Measurements from ENCODE around the gene PGS1. TPM values are rescaled to one million over a fixed set of nuclear protein-coding genes. Genes with fewer than 3 reads are reported as not detected.

Gene PGS1
- total RNA-seq, 4 donors from 2014 or later: 41.9 to 105 (median 53.2) TPM

DNA sequence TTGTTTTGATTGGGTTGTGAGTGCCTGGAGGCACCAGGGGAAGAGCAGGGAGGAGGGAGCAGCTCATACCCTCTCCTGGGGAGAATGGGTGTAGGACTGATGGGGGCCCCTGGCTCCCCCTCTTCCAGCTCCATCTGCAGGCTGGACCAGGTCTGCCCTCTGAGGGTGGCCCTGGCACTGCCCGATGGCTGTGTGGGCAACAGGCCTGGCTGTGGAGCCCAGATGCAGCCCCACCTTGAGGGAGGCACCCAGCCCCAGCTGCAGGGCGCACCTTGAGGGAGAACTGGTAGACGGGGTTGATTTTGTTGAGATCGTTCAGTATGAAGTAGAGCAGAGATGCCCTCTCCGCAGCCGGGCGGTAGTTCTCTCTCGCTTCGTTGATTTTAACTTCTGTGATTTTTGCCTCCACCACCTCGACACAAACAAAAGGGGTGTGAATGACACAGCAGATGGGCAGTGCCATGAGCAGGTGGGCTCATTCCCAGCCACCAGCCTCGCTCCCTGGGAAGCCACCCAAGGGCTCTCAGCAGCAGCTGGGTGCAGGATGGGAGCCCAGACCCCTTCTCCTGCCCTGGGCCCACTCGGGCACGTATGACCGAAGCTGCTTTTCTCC is 71.6 kb downstream of the PGS1 start:
- Histone ChIP-seq H3K9me3 (no peaks in the 10 kb centered on the region), H3K27ac (no peak overlapping the region), H3K36me3 (no peaks in the 10 kb centered on the region), H3K27me3 (peaks cover 0 to 6% of the 10 kb centered on the region in 2 donors), H3K4me1 (no peaks in the 10 kb centered on the region), H3K4me3 (no peak overlapping the region)
- TF ChIP-seq, protein P1, sequence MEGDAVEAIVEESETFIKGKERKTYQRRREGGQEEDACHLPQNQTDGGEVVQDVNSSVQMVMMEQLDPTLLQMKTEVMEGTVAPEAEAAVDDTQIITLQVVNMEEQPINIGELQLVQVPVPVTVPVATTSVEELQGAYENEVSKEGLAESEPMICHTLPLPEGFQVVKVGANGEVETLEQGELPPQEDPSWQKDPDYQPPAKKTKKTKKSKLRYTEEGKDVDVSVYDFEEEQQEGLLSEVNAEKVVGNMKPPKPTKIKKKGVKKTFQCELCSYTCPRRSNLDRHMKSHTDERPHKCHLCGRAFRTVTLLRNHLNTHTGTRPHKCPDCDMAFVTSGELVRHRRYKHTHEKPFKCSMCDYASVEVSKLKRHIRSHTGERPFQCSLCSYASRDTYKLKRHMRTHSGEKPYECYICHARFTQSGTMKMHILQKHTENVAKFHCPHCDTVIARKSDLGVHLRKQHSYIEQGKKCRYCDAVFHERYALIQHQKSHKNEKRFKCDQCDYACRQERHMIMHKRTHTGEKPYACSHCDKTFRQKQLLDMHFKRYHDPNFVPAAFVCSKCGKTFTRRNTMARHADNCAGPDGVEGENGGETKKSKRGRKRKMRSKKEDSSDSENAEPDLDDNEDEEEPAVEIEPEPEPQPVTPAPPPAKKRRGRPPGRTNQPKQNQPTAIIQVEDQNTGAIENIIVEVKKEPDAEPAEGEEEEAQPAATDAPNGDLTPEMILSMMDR (IDR thresholded peaks at IDR 0.05): no peak
- no peak for DNase-seq (ENCODE audit: low spot score in 2 of 2)
- 91 to 93% methylated on average over 14 of the region's 14 CpGs for WGBS, 2 donors

DNA sequence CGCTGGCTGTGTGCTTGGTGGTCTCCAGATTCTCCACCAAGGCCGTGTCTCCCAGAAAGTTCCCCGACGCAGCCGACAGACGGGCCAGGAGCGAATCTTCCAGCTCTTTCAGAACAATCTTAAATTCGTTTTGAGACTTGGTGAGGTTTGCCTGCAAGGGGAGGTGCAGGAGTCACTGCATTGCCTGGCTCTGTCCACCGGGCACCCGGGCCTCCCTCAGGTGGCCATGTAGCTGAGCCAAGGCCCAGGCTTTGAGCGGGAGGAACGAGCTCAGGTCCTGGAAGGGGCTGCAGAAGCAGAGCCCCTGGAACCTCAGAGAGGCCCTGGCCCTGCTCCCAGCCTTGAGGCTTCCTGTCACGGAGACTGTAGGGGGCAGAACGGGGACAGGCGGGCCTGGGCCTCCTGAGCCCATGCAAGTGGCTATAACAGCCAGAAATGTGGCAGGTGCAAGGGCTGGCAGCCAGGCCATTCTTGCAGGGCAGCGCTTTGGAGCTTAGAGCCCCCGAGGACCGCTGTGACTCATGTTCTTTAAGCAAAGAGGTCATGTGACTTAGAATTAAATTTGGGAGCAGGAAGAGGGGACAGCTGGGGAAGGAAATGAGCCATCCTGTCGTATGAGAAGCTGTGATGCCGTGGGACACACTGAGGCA is 72.4 kb downstream of the PGS1 start:
- Histone ChIP-seq H3K9me3 (no peaks in the 10 kb centered on the region), H3K4me1 (no peaks in the 10 kb centered on the region), H3K4me3 (no peak overlapping the region), H3K36me3 (no peaks in the 10 kb centered on the region), H3K27me3 (no peaks in the 10 kb centered on the region), H3K27ac (no peak overlapping the region)
- no peak for DNase-seq (ENCODE audit: low spot score in 2 of 2)
- no peak for TF ChIP-seq EP300 (IDR thresholded peaks at IDR 0.05)
- no peak for TF ChIP-seq POLR2A (IDR thresholded peaks at IDR 0.05)
- WGBS, 2 donors: 65 to 67% methylated on average over 17 to 18 of the region's 20 CpGs

DNA sequence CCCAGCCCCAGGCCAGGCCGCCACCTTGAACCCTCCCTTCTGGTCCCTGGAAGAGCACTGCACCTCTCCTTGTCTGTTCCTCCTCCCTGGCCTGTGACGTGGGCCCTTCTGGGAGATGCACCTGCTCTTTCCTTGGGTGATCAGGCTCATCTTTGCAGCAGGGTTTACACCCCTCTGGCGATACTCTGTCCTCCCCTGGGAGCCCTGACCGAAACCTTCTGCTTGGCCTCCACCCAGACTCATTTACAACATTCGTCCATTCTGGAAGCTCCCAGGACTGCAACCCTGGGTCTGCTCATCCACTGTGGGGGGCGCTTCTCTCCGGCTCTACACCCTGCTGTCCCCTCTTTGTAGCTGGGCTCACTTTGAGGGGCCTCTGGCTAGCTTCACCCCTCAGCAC is 73.3 kb downstream of the PGS1 start:
- Histone ChIP-seq H3K4me1 (no peaks in the 10 kb centered on the region), H3K27ac (no peak overlapping the region), H3K27me3 (peaks cover 0 to 2% of the 10 kb centered on the region in 2 donors), H3K36me3 (no peaks in the 10 kb centered on the region), H3K4me3 (no peak overlapping the region), H3K9me3 (no peaks in the 10 kb centered on the region)
- WGBS, 2 donors: 78 to 84% methylated on average over 7 of the region's 7 CpGs
- DNase-seq (ENCODE audit: low spot score in 2 of 2): no peak
- TF ChIP-seq, protein P1 (IDR thresholded peaks at IDR 0.05): no peak
- TF ChIP-seq EP300 (IDR thresholded peaks at IDR 0.05): no peak
- TF ChIP-seq POLR2A (IDR thresholded peaks at IDR 0.05): no peak

DNA sequence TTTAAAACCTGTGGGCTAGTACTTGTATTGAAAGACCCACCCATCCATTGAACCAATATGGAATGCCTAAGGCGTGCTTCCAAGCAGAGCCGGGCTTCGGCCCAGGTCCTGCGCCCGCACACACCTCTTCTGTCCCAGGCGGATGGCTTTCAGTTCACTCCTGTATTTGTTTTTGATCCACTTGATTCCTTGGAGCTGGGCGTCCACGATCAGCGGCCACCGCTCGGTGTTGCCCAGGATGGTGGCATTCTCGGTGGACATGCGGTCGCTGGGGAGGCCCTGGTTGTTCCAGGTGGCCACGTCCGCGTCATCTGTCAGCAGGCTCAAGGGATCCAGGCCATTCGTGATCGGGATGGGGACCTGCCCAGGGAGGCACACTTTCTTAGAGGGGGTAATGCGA is 75.9 kb downstream of the PGS1 start:
- H3K4me3 ChIP-seq: no peak overlapping the region
- DNase-seq (ENCODE audit: low spot score in 2 of 2): no peak
- 94 to 97% methylated on average over 18 to 20 of the region's 20 CpGs for WGBS, 2 donors

DNA sequence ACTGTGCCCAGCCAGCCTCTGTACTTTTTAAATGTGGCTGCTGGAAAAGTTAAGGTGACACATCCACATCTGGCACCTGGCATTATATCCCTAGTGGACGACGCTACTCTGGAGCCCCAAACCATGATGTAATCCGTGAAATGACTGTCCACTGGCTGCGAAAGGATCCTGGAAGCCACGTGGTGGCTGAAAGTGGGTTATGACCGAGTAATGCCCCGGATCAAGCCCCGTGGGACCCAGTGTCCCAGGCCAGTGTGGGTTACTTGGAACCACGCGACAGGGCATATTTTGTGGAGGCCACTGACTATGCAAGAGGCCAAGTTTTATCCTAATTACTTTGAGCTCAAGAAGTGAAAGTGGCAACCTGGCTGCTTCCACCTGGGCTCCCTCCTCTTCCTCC is 79.6 kb downstream of the PGS1 start:
- Histone ChIP-seq H3K27ac (no peak overlapping the region), H3K9me3 (no peaks in the 10 kb centered on the region), H3K4me1 (no peaks in the 10 kb centered on the region), H3K4me3 (no peak overlapping the region), H3K36me3 (no peaks in the 10 kb centered on the region), H3K27me3 (peaks cover 0 to 5% of the 10 kb centered on the region in 2 donors)
- no peak for DNase-seq (ENCODE audit: low spot score in 2 of 2)
- TF ChIP-seq EP300 (IDR thresholded peaks at IDR 0.05) (no peak), POLR2A (IDR thresholded peaks at IDR 0.05) (no peak)
- TF ChIP-seq, protein P1 (IDR thresholded peaks at IDR 0.05): no peak
- 79 to 86% methylated on average over 10 of the region's 10 CpGs for WGBS, 2 donors

More for the DNA sequence above, 75.9 kb downstream of the PGS1 start:
- no peaks in the 10 kb centered on the region for H3K36me3 ChIP-seq
- no peak overlapping the region for H3K27ac ChIP-seq
- peaks cover 0 to 5% of the 10 kb centered on the region in 2 donors for H3K27me3 ChIP-seq
- no peaks in the 10 kb centered on the region for H3K9me3 ChIP-seq
- TF ChIP-seq EP300 (IDR thresholded peaks at IDR 0.05) (no peak), POLR2A (IDR thresholded peaks at IDR 0.05) (no peak)
- TF ChIP-seq, protein P1 (IDR thresholded peaks at IDR 0.05): no peak
- no peaks in the 10 kb centered on the region for H3K4me1 ChIP-seq

Measured in tibial nerve (tissue), 4 donors.